ENCODE measurements around the gene ZBTB17.
A peak's percentile ranks its signal among the peaks of the same experiment; 100 is the strongest.

Gene ZBTB17

DNA sequence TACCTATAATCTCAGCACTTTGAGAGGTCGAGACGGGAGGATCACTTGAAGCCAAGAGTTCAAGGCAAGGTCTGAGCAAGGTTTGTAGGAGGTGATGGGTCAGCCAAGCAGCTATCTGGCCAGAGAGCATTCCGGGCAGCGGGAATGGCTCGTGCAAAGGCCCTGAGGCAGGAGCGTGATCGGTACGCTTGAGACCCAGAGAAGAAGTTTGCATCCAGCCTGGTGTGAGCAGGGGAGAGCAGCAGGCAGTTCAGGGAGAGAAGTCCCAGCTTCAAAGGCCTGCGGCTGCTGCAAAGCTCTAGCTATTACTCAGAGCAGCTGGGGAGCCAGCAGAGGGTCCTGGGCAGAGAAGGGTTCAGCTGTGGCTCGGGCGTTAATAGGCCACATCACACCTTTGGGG lies 23.0 kb upstream of the ZBTB17 start:
- TF ChIP-seq, protein P1, sequence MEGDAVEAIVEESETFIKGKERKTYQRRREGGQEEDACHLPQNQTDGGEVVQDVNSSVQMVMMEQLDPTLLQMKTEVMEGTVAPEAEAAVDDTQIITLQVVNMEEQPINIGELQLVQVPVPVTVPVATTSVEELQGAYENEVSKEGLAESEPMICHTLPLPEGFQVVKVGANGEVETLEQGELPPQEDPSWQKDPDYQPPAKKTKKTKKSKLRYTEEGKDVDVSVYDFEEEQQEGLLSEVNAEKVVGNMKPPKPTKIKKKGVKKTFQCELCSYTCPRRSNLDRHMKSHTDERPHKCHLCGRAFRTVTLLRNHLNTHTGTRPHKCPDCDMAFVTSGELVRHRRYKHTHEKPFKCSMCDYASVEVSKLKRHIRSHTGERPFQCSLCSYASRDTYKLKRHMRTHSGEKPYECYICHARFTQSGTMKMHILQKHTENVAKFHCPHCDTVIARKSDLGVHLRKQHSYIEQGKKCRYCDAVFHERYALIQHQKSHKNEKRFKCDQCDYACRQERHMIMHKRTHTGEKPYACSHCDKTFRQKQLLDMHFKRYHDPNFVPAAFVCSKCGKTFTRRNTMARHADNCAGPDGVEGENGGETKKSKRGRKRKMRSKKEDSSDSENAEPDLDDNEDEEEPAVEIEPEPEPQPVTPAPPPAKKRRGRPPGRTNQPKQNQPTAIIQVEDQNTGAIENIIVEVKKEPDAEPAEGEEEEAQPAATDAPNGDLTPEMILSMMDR (IDR thresholded peaks at IDR 0.05; ENCODE audit: control insufficient read depth, extremely low read depth, insufficient read depth): no peak
- no peak overlapping the region for H3K4me3 ChIP-seq (ENCODE audit: low read depth, low read length)
- no peak for DNase-seq (ENCODE audit: low read depth)

GRCh38 chr1:15997637-15998280 lies 21.9 kb upstream of the ZBTB17 start:
- no peak for DNase-seq (ENCODE audit: low read depth)
- TF ChIP-seq, protein P1 (IDR thresholded peaks at IDR 0.05; ENCODE audit: control insufficient read depth, extremely low read depth, insufficient read depth): no peak
- H3K4me3 ChIP-seq (ENCODE audit: low read depth, low read length): no peak overlapping the region

DNA sequence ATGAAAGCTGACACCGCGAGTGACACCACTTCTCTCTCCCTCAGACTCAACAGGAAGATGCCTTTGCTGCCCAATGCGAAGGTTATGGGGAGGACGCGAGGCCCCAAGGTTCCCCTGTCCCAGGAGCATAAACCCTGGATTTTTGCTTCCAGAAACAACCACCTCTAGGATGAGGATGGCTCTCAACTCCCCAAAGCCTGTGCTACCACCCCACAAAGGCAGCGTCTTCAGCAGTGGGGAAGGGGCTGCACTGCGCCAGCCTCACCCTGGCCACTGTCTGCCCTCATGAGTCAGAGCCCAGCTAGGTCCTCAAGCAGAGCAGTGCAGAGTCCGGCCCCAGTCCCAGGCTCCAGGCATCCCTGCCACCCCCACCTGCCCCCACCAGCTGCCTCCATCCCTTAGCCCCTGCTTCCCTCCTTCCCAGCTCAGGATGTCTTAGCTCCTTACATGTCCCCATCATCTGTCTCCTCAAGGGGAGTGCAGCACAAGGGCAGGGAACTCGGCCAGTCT lies 21.2 kb upstream of the ZBTB17 start:
- DNase-seq (ENCODE audit: low read depth): no peak
- TF ChIP-seq, protein P1 (IDR thresholded peaks at IDR 0.05; ENCODE audit: control insufficient read depth, extremely low read depth, insufficient read depth): no peak
- no peak overlapping the region for H3K4me3 ChIP-seq (ENCODE audit: low read depth, low read length)

DNA sequence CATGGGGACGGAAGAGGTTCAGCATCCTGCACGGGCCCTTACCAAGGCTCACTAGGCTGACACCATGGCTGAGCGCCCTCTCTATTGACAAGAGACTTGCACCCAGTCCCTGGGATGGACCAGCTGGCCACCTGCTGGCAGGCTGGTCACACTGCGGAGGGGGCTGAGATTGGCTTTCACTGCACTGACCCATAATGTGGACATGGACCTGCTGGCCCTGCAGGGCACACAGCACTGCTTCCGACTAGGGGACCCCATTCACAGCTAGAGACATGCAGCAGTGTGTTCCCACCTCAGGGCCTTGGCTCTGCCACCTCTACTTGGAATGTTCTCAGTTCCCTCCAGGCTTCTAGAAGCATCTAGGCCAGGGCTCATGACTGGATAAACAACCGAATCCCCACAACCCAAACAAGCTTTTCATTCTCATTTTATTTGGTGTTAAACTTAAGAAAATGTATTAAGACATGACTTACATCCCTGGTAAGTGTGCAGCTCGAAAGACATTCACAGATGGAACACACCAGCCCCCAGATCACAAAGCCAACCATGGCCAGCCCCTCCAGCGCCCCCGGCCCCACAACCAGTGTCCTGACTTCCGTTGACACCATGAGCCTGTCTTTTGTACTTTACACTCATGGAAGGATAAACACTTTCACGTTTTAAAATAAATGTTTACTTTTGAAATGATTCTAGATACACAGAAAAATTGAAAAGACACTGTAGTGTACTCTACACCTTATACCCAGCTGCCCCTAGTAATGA lies 18.9 kb upstream of the ZBTB17 start:
- TF ChIP-seq, protein P1 (IDR thresholded peaks at IDR 0.05; ENCODE audit: control insufficient read depth, extremely low read depth, insufficient read depth): peak; percentile 63
- DNase-seq (ENCODE audit: low read depth): no peak

DNA sequence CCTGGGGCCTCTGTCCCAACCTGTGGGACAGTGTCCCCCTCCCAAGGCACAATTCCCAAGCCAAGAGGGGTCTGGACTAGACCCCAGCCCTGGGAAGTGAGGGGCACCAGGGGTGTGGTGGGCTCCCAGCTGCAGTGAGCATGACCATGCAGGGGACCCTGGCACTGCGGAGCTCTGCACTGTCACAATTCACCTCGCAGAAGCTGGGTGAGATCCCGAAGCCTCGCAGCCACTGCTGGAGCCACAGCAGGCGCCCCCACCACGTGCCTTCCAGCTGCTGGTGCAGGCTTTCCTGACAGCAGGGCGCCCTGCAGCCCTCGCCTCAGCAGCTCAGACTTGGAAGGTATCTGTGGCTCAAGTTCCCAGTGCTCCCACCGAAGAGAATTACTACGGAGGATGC lies 18.2 kb upstream of the ZBTB17 start:
- TF ChIP-seq, protein P1 (IDR thresholded peaks at IDR 0.05; ENCODE audit: control insufficient read depth, extremely low read depth, insufficient read depth): no peak
- H3K4me3 ChIP-seq (ENCODE audit: low read depth, low read length): no peak overlapping the region
- DNase-seq (ENCODE audit: low read depth): no peak

More for the DNA sequence above, 18.9 kb upstream of the ZBTB17 start:
- no peak overlapping the region for H3K4me3 ChIP-seq (ENCODE audit: low read depth, low read length)

DNA sequence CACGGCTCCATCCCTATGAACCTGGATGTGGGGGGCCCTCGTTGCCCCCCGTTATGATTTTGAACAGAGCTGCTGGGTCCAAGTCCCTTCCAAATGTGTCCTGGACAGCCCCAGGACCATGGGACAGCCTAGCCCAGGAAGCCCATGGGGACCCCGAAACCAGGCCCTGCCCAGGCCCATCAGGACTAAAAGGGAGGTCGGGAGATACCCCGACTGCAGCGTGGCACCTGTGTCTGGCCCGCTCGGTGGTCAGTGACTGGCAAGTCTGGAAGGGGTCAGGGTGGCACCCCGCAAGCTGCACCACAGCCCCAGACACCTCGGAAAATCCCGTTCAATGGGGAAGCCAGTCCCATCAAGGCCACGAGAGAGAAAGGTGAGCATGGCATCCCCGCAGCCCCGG lies 17.8 kb upstream of the ZBTB17 start:
- no peak for DNase-seq (ENCODE audit: low read depth)
- no peak overlapping the region for H3K4me3 ChIP-seq (ENCODE audit: low read depth, low read length)
- TF ChIP-seq, protein P1 (IDR thresholded peaks at IDR 0.05; ENCODE audit: control insufficient read depth, extremely low read depth, insufficient read depth): no peak

All from LNCaP clone FGC (cell line).